ENCODE measurements around the gene TOP1.
"Not testable (repeated sequence)": the region's sequence is repeated elsewhere in the genome, so short reads cannot be mapped to it uniquely, and the experiment has no call there.

The TOP1 gene

GRCh38 chr20:41108531-41108930 is 79.9 kb downstream of the TOP1 start:
- TF ChIP-seq CTCF (IDR thresholded peaks at IDR 0.05; ENCODE audit: borderline replicate concordance, insufficient read depth, low read depth, low read length) = no peak
- no peak overlapping the region for H3K4me3 ChIP-seq (ENCODE audit: low read depth, low read length)

DNA sequence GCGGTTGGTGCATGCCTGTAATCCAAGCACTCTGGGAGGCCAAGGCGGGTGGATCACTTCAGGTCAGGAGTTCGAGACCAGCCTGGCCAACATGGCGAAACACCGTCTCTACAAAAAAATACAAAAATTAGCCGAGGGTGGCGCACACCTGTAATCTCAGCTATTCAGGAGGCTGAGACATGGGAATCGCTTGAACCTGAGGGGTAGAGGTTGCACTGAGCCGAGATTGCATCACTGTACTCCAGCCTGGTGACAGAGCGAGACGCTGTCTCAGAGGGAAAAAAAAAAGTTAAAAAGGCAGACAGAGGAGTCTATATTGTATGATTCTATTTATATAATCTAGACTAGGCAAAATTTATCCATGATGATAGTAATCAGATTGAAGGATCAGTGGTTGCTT is 81.4 kb downstream of the TOP1 start:
- no peak for TF ChIP-seq CTCF (IDR thresholded peaks at IDR 0.05; ENCODE audit: borderline replicate concordance, insufficient read depth, low read depth, low read length)

GRCh38 chr20:41110930-41111577 is 82.4 kb downstream of the TOP1 start:
- H3K4me3 ChIP-seq (ENCODE audit: low read depth, low read length) = no peak overlapping the region
- no peak for TF ChIP-seq CTCF (IDR thresholded peaks at IDR 0.05; ENCODE audit: borderline replicate concordance, insufficient read depth, low read depth, low read length)

More for the DNA sequence above, 81.4 kb downstream of the TOP1 start:
- no peak overlapping the region for H3K4me3 ChIP-seq (ENCODE audit: low read depth, low read length)

- no peak for TF ChIP-seq CTCF (IDR thresholded peaks at IDR 0.05; ENCODE audit: borderline replicate concordance, insufficient read depth, low read depth, low read length)
- H3K4me3 ChIP-seq (ENCODE audit: low read depth, low read length) = no peak overlapping the region
These were observed 82.9 kb downstream of the TOP1 start for GRCh38 chr20:41111578-41111951.

GRCh38 chr20:41116282-41116956 is 87.8 kb downstream of the TOP1 start:
- H3K4me3 ChIP-seq (ENCODE audit: low read depth, low read length) = no peak overlapping the region
- no peak for TF ChIP-seq CTCF (IDR thresholded peaks at IDR 0.05; ENCODE audit: borderline replicate concordance, insufficient read depth, low read depth, low read length)

DNA sequence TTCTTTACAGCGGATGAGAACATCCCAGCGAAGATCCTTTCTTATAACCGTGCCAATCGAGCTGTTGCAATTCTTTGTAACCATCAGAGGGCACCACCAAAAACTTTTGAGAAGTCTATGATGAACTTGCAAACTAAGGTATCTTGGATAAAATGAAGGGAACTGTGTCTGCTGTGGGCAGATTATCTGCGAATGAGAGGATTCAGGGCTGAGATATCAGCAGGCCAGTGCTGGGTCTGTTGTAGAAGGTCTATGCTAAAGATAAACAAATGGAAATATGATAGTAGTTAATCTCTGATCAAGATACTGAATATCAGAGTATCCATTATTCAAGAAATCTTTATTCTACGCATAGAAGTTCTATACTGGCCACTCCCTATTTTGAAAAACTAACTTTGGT is 89.5 kb downstream of the TOP1 start:
- H3K4me3 ChIP-seq (ENCODE audit: low read depth, low read length) = not testable (repeated sequence)

- no peak for TF ChIP-seq CTCF (IDR thresholded peaks at IDR 0.05; ENCODE audit: borderline replicate concordance, insufficient read depth, low read depth, low read length)
- no peak overlapping the region for H3K4me3 ChIP-seq (ENCODE audit: low read depth, low read length)
These were observed 90.0 kb downstream of the TOP1 start for GRCh38 chr20:41118632-41119031.

Data from GM12875 (cell line).